ENCODE data around the gene GUCA1C. TPM values are rescaled to one million over a fixed set of nuclear protein-coding genes. Genes with fewer than 3 reads are reported as not detected.

Gene GUCA1C
- total RNA-seq, 2 donors from 2014 or later, result not detected

DNA sequence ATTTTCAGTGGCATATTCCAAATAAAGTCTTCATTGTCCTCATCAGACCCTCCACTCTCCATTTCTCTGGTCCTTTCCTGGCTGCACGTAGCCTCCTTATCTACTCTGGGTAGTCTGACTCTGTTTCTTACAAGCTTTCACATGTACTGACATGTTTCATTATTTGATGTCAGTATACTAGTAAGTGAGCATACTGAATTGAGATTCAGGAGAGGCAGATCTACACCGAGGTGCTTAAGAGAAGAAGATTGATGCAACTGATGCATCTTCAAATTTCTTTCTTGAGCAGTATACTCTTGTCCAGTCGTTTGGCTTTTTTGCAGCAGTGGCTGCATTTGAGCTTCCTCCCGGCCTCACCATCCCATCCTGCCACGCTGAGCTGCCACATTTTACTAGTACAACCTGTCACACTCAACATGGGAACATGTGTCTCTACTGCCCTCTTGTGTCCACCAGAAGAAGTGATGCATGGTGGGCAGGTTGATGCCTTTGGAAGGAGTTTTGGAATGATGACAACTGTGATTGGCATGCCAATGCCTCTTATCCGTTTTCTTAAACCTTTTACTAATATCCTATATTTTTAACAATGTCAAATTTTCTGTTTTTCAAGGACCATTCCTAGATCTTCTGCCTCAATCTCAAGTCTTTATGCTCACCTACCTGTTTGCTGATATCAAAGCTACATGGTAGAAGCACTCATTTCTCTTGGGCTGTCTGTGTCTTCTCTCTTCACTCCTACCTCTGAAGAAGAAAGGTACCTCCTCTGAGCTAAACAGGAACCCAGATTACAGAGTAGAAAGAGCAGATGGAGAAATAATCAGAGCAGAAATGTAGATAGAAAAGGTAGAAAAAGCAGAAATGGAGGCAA is 38.7 kb downstream of the GUCA1C start:
- ATAC-seq, result peak; percentile 54 to 68
- peak; percentile 33 for DNase-seq
- intact Hi-C loops (cut with DNase I), result loop anchor here in 1 of 2 donors (5.0 to 10.0 kb wide), 2 partner anchors 253 to 430 kb away; no protein-coding TSS in a partner anchor

DNA sequence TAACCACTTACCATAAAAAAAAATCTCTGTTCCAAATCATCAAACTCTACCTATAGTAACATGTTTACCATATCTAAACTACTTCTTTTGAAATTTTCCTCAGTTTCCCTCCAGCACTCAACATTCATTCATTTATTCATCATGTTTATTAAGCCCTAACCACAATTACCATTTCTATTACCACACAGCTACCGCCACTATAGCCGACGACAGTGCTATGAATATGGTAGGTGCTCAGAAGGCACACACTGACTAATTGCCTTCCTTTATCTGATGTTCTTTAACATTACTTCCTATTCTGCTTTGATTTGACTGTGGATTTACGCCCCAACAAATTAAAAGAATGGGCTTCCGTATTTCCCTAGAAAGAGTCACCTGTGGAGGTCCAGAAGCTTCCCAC is 43.9 kb downstream of the GUCA1C start:
- intact Hi-C loops (cut with DNase I), result loop anchor here (5.0 to 10.0 kb wide), 3 partner anchors 245 to 425 kb away; no protein-coding TSS in a partner anchor
- no peak for DNase-seq
- ATAC-seq, result no peak

DNA sequence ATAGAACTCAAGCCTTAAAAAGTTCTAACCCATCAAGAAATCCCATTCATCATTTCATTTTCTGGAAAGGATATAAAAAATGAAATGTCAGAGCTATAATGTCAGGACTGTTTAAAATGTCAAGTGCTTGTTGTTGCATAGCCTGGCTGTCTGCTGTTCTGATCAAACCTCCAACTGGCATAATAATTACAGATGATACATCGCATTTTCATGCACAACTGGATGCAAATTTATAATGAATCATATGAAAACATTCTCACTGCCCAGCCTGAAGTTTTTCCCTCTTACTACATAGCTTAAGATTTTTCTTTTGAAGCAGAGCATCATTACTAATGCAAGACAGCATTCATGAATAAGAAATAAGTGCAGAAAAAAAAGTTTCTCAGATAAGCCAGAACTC is 46.5 kb downstream of the GUCA1C start:
- intact Hi-C loops (cut with DNase I), result loop anchor here in 1 of 2 donors (10.0 kb wide), 1 partner anchor 242 kb away; no protein-coding TSS in a partner anchor
- ATAC-seq, result peak in 1 of 2 donors; percentile 72
- no peak for DNase-seq

DNA sequence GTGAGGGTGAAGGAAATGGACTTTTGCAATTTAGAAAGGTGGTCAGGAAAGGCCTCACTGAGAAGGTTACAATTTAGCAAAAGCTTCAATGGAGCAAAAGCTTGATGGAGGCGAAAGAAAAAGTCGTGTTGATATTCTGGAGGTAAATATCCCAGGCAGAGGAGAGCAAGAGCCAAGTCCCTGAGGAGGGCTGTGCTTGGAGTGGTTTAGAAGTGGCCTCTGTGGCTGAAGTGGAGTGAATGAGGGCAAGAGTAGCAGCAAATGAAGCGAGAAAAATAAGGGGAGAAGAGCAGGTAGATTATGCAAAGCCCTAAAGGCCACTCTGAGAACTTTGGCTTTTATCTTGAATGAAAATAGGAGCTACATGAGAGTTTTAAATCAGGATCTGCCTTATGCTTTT is 54.1 kb downstream of the GUCA1C start:
- DNase-seq, result no peak
- ATAC-seq, result no peak
- intact Hi-C loops (cut with DNase I), result no loop called here

DNA sequence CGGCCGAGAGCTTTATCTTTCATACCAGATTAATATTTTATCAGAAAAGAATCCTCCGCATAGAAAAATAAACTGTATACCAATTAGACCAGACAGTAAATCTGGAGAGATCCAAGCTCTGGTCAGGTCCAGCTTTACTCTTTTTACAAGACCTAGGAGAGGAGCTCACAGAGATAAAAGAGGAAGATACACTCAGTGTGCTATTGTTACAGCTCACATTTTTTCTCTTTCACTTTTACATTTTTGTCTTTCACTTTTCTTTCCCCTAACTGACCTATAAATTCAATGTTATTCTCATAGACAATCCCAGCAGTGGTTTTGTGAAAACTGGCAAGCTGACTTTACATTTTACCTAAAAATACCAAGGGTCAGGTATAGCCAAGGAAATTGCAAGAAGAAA is 55.8 kb downstream of the GUCA1C start:
- no peak for ATAC-seq
- intact Hi-C loops (cut with DNase I), result no loop called here
- no peak for DNase-seq

DNA sequence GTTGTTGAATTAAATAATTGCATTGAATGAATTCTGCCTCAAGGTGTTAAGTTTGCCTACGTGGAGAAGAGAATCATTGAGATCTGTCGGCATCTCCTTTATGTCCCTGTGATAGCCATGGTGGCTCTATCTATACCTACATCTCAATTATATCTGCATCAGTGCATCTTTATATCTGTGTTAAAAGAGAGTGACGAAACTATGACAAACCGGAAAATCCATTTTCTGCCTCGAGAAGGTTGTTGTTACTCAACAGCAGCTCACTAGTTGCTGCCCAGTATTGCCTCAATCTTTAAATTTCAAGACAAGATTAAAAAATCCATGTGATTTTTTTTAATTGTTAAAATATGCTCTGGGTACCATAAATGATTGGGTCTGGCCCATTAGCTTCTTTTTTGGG is 58.7 kb downstream of the GUCA1C start:
- intact Hi-C loops (cut with DNase I), result no loop called here
- no peak for ATAC-seq

DNA sequence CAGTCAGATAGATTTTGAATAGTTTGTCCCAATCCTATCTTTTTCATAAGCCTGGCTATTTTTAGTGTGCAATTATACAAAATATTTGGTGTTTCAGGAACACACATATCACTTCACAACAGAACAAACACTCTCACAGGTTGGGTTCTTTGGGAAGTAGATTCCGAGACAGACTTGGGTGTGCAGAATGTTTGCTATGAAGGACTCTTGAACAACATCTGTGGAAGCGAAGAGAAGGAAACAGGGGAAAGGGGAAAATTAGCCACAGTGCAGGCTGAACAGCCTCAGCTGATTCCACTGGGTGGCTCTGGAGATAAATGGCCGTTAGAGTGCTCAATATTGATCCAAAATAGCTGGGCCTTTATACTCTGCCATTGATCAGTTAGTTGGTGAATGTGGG is 61.8 kb downstream of the GUCA1C start:
- no peak for ATAC-seq
- DNase-seq, result no peak
- intact Hi-C loops (cut with DNase I), result no loop called here

More for the DNA sequence above, 58.7 kb downstream of the GUCA1C start:
- DNase-seq, result no peak

DNA sequence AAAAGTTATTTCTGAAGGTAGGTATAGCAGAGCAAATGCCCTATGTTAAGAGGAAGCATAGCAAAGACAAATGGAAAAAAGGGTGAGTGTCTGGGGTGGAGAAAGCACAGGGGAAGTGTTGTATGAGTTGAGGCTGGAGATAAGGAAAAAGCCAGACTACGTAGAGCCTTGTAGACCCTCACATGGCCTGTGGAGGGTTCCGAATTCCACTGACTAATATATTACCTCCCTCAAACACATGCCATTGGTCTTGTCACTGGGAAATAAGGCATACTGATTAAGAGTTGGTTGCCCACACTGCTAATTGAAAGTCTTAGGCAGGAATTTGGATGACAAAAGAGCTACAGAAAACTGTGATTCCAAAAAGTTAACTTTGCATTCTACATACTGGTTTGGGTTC is 65.9 kb downstream of the GUCA1C start:
- no peak for ATAC-seq
- intact Hi-C loops (cut with DNase I), result no loop called here
- no peak for DNase-seq

DNA sequence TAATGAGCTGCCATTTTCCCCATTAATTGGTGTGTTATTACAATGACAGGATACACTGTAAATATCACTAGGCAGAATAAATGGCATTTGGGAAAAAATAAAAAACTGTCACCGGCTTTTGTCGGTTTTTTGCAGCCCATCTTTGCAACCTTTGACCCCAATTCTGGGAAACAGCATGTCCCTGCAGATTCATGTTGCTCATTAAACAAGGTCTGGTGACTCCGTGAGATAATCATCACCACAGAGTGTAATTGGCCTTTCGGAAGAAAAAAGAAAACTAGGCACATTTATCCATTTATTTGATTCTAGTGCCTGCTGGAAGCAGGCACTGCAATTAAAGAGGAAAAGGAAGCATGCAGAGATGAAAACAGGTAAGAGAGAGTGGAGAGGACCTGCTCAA is 66.6 kb downstream of the GUCA1C start:
- no peak for ATAC-seq
- no peak for DNase-seq
- intact Hi-C loops (cut with DNase I), result no loop called here

DNA sequence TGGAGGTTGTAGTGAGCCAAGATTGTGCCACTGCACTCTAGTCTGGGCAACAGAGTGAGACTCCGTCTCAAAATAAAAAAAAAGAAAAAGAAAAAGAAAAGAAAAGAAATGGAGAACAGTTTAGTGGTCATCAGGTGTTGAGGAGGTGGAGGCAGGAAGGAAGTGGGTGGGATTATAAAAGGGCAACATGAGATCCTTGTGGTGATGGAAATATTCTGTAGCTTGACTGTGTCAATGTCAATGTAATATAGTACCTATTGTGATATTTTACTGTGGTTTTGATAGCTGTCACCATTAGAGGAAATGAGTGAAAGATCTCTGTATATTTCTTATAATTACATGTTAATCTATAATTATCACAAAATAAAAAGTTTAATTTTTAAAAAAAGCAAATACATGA is 70.3 kb downstream of the GUCA1C start:
- intact Hi-C loops (cut with DNase I), result no loop called here
- no peak for DNase-seq
- ATAC-seq, result no peak

DNA sequence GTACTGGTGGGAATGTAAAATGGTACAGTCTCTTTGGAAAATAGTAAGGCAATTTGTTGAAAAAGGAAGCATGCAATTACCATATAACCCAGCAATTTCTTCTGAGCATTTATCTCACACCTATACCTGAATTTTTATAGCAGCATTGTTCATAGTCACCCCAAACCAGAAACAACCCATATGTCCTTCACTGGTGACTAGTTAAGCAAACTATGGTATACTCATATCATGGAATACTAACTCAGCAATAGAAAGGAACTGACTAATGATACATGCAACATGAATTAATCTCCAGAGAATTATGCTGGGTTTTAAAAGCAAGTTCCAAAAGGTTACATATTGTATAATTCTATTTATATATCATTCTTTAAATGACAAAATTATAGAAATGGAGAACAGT is 70.9 kb downstream of the GUCA1C start:
- no peak for ATAC-seq
- no peak for DNase-seq
- intact Hi-C loops (cut with DNase I), result no loop called here

DNA sequence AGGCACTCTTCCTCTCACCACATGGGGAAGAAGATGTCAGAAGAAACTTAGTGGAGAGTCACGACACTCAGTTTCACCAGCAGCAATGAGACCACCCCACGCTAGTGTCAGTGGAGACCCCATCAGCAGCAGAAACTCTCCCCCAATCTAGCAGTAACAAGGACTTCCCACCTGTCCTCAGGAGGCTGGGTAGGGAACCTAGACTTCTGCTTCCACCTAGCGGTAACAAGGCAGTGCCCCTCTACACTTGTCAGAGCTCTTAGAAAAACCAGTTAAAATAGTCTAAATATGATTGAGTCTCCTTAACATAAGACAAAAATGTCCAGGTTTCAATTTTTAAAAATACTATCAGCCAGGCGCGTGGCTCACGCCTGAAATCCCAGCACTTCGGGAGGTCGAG is 73.8 kb downstream of the GUCA1C start:
- DNase-seq (no peak), ATAC-seq (no peak)
- intact Hi-C loops (cut with DNase I), result no loop called here

DNA sequence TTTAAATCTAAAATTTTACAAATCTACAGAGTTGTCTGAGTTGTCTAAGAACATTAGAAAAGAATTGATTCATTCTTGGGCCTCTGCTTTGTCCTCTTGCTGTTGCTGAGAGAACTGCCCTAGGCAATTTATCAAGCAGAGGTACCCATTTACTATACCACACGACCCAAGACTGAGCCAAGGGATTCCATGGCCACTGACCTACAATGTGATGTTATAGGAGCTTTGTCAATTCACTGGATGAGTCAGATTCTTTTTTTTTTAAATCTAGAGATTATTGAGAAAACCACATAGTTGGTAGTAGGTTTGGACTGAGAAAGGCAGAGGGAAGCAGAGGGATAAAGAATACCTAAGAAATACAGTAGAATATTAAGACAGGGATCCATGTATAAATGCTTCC is 75.8 kb downstream of the GUCA1C start:
- no peak for ATAC-seq
- DNase-seq, result no peak
- intact Hi-C loops (cut with DNase I), result no loop called here

DNA sequence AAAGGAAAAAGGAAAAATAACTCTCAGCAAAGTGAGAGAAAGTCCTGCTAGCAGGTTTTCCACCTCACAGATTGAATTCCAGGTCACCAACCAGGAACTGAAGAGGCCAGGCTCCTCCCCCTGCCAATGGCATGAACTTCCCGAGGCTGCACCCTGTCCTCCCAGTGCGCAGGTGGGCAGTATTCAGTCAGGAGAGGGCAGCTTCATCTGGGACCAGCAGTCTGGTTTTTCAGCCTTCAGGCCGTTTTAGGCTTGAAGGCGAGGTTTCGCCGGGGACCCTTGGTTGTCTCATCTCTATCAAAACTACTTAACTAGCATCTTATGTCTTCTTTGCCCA is 89.9 kb downstream of the GUCA1C start:
- intact Hi-C loops (cut with DNase I), result no loop called here
- ATAC-seq (no peak), DNase-seq (no peak)

DNA sequence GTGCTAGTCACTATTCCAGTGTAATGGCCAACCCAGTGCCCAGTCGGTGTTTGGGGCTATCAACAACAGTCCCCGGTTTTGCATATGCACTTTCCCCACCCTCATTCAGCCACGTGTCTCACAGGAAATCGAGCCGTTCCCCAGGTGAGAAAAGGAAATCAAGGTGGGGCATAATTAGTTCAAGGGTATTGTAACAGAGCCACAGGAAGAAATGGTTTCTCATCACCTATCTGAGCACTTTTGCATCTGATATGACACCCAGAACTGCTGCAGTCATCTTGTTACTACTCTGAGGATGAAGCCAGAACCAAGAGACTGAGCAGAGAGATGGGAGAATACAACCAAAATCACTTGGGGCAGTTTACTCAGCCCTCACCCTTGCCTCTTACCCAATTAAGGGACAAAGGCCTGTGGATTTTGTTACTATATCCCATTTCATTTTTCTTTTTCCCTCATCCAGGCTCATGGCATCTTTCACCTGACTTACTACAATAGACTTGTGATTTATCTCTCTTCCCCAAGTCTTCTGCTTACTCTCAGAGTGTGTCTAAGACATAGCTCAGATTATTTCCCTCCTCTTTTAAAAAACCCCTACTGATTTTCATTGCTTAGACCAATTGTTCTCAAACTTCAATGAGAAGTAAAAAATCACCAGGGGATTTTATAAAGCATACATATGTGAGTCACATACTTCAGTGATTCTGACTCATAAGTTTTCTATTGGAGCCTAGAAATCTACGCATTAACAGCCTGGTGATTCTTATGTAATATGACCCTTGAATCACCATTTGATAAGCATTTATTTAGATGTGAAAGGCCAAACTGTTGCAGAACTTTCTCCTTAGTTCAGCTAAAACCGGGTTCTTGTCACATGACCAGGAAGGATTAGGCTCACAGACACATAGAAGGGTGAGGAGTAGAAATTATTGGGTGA is 90.5 kb downstream of the GUCA1C start:
- intact Hi-C loops (cut with DNase I), result no loop called here
- DNase-seq, result no peak
- no peak for ATAC-seq

DNA sequence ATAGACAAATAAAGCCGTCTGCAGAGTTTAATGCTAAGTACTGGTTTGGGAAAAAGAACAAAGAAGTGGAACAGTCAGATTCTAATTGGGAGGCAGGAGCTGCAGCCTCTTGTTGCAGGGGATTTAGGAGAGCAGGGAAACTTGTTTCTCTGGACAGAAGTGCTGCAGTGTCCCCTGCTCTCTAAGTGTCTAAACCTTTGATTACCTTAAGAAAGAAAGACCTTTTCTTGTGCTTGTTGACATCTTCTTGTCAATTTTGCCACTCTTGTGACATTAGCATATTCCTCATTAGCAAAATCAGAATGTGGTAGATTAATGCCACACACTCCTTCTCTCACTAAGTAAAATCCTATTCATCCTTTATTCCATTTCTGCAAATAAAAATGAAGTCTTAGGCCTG is 92.3 kb downstream of the GUCA1C start:
- ATAC-seq (no peak), DNase-seq (no peak)
- intact Hi-C loops (cut with DNase I), result no loop called here

Data from left cardiac atrium (tissue), 4 donors.